ENCODE results near the gene PARD6G. TPM values are rescaled to one million over a fixed set of nuclear protein-coding genes. Genes with fewer than 3 reads are reported as not detected.

Gene PARD6G
- total RNA-seq, 1 experiment from 2014 or later: 0.20 TPM

- no peak for DNase-seq (ENCODE audit: low spot score)
Measured at GRCh38 chr18:80213182-80213581, 34.1 kb downstream of the PARD6G start.

GRCh38 chr18:80210312-80211083 lies 36.8 kb downstream of the PARD6G start:
- no peak for DNase-seq (ENCODE audit: low spot score)

GRCh38 chr18:80208620-80209019 lies 38.7 kb downstream of the PARD6G start:
- no peak for DNase-seq (ENCODE audit: low spot score)

GRCh38 chr18:80205294-80205693 lies 42.0 kb downstream of the PARD6G start:
- DNase-seq (ENCODE audit: low spot score): no peak

GRCh38 chr18:80204142-80204541 lies 43.2 kb downstream of the PARD6G start:
- no peak for DNase-seq (ENCODE audit: low spot score)

- DNase-seq (ENCODE audit: low spot score): no peak
Measured at GRCh38 chr18:80203249-80203648, 44.1 kb downstream of the PARD6G start.

- DNase-seq (ENCODE audit: low spot score): no peak
Measured at GRCh38 chr18:80202264-80202998, 44.9 kb downstream of the PARD6G start.

- DNase-seq (ENCODE audit: low spot score): no peak
Measured at GRCh38 chr18:80201739-80202138, 45.6 kb downstream of the PARD6G start.

- DNase-seq (ENCODE audit: low spot score): no peak
Measured at GRCh38 chr18:80200932-80201672, 46.2 kb downstream of the PARD6G start.

GRCh38 chr18:80200171-80200931 lies 47.0 kb downstream of the PARD6G start:
- peak; percentile 22 for DNase-seq (ENCODE audit: low spot score)

GRCh38 chr18:80198994-80199748 lies 48.1 kb downstream of the PARD6G start:
- DNase-seq (ENCODE audit: low spot score): no peak

GRCh38 chr18:80198391-80198790 lies 48.9 kb downstream of the PARD6G start:
- no peak for DNase-seq (ENCODE audit: low spot score)

GRCh38 chr18:80197528-80197927 lies 49.8 kb downstream of the PARD6G start:
- DNase-seq (ENCODE audit: low spot score): no peak

- DNase-seq (ENCODE audit: low spot score): no peak
Measured at GRCh38 chr18:80196528-80197320, 50.6 kb downstream of the PARD6G start.

GRCh38 chr18:80194874-80195570 lies 52.3 kb downstream of the PARD6G start:
- no peak for DNase-seq (ENCODE audit: low spot score)

- no peak for DNase-seq (ENCODE audit: low spot score)
Measured at GRCh38 chr18:80193701-80194100, 53.6 kb downstream of the PARD6G start.

- no peak for DNase-seq (ENCODE audit: low spot score)
Measured at GRCh38 chr18:80192653-80193385, 54.5 kb downstream of the PARD6G start.

GRCh38 chr18:80191907-80192652 lies 55.2 kb downstream of the PARD6G start:
- DNase-seq (ENCODE audit: low spot score): no peak

Data from HT-29 (cell line).